ENCODE measurements around the gene SLC22A4. TPM values are rescaled to one million over a fixed set of nuclear protein-coding genes. Genes with fewer than 3 reads are reported as not detected.
A peak's percentile ranks its signal among the peaks of the same experiment; 100 is the strongest.

SLC22A4 gene
- polyA plus RNA-seq, 2 of the 4 experiments (the other 2 are of a cell fraction), result 3.2 to 4.6 TPM

DNA sequence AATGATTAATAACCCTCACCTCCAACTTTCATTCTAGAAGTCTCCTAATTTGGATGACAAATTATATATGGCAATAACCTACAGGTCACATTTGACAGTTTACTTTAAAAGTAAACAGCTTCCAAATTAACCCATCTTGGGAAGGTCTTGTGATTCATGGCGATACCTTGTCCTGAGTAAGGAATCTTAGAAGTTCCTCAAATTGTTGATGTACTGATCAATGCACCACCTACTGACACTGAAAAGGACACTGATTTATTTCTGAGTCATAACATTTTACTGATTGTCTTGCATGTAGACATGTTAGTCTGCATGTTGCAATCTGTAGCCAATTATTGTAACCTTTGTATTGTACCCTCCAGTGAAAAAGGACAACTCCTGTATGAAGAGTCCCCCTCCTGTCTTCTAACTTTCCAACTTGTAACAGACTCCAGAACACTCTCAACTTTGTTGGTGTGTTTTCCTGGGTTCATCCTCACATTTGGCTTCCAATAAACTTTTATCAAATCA lies 59.3 kb downstream of the SLC22A4 start (continued):
- no peak for TF ChIP-seq TFCP2L1 (CRISPR knock-in tag; IDR thresholded peaks at IDR 0.05)
- no peak for TF ChIP-seq SMC3 (IDR thresholded peaks at IDR 0.05)
- TF ChIP-seq CHD2 (IDR thresholded peaks at IDR 0.05; ENCODE audit: low read length, partially characterized antibody), result no peak
- no peak for TF ChIP-seq BHLHE40 (IDR thresholded peaks at IDR 0.05; ENCODE audit: low read depth, low read length)
- TF ChIP-seq, protein P1, sequence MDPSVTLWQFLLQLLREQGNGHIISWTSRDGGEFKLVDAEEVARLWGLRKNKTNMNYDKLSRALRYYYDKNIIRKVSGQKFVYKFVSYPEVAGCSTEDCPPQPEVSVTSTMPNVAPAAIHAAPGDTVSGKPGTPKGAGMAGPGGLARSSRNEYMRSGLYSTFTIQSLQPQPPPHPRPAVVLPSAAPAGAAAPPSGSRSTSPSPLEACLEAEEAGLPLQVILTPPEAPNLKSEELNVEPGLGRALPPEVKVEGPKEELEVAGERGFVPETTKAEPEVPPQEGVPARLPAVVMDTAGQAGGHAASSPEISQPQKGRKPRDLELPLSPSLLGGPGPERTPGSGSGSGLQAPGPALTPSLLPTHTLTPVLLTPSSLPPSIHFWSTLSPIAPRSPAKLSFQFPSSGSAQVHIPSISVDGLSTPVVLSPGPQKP (IDR thresholded peaks at IDR 0.05; ENCODE audit: low read depth, low read length), result no peak

DNA sequence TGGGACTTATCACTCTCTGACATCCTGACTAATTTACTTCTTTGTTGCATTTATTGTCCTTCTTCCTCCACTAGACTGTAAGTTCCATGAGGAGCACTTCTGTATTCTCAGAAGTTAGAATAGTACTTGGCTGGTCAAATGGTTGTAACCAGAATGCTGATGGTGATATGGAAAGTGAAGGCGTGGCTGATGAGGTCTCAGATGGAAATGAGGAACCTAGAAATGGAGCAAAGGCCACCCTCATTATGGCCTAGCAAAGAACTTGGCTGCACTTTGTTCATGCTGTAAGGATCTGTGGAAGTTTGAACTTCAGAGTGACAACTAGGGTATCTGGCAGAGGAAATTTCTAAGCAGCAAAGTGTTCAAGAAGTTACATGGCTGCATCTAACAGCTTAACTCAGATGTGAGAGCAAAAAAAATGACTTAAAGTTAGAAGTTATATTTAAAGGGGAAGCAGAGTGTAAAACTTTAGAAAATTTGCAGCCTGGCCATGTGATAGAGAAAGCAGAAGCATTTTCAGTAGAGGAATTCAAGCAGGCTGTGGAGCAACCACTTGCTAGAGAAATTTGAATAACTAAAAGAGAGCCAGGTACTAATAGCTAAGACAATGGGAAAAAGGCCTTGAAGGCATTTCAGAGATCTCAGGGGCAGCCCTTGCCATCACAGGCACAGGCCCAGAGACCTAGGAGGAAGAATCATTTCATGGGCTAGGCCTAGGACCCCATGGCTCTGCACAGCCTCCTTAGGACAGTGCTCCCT lies 60.4 kb downstream of the SLC22A4 start:
- ATAC-seq (no peak; a peak in 1 of 6 replicates), FAIRE-seq (no peak)

DNA sequence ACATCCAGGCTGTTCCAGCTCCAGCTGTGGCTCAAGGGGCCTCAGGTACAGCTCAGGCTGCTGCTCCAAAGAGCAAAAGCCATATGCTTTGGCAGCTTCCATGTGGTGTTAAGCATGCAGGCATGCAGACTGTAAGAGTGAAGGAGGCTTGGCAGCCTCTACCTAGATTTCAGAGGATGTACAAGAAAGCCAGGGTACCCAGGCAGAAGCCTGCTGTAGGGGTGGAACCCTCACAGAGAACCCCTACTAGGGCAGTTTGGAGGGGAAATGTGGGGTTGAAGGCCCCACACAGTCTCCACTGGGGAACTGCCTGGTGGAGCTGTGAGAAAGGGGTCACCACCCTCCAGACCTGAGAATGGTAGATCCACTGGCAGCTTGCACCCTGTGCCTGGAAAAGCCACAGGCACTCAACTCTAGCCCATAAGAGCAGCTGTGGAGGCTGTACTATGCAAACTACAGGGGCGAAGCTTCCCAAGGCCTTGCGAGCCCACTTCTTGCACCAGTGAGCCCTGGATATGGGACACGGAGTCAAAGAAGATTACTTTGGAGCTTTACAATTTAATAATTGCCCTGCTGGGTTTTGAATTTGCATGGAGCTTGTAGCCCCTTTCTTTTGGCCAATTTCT lies 61.1 kb downstream of the SLC22A4 start:
- WGBS (ENCODE audit: missing lambda C conversion rate), result 100% methylated on average over 3 of the region's 3 CpGs
- CTCF ChIA-PET, result interaction anchor here (0.7 to 1.5 kb wide), 3 partner anchors 14 to 74 kb away, joined by 3 to 4 read pairs (median 3); partner anchors contain the start of gene SLC22A5
- Histone ChIP-seq H3K4me3 (no peak overlapping the region), H3K27ac (peak overlapping the region in 1 of 2 experiments; percentile 8; a peak in 1 of 6 replicates), H3K9me3 (no peaks in the 10 kb centered on the region), H3K4me2 (no peak overlapping the region), H3K4me1 (peaks cover 16% of the 10 kb centered on the region; the same call in 2 of the 3 replicates)
- no peak for FAIRE-seq
- no peak for ATAC-seq
- POLR2A ChIA-PET, result interaction anchor here (1.9 kb wide), 1 partner anchor 14 kb away, joined by 6 read pairs; the partner anchor contains the start of gene SLC22A5
- no peak for DNase-seq (ENCODE audit: low read depth in 1 of 2, low spot score in 1 of 2)
- TF ChIP-seq EP300 (IDR thresholded peaks at IDR 0.05) (no peak), BHLHE40 (IDR thresholded peaks at IDR 0.05; ENCODE audit: low read depth, low read length) (no peak), SREBF2 (IDR thresholded peaks at IDR 0.05) (no peak), HOXB5 (CRISPR knock-in tag; IDR thresholded peaks at IDR 0.05) (no peak), ZC3H11A (IDR thresholded peaks at IDR 0.05) (no peak), CEBPB (IDR thresholded peaks at IDR 0.05) (no peak), POLR2AphosphoS2 (conservative IDR thresholded peaks at IDR 0.05; ENCODE audit: low read length) (no peak), MAZ (IDR thresholded peaks at IDR 0.05; ENCODE audit: borderline replicate concordance, low read depth, low read length) (no peak), TP53 (CRISPR knock-in tag; IDR thresholded peaks at IDR 0.05) (no peak), KDM1A (IDR thresholded peaks at IDR 0.05; ENCODE audit: low read depth) (no peak), ZNF302 (CRISPR knock-in tag; IDR thresholded peaks at IDR 0.05) (no peak), SMC3 (IDR thresholded peaks at IDR 0.05) (no peak)
- TF ChIP-seq, protein P2, sequence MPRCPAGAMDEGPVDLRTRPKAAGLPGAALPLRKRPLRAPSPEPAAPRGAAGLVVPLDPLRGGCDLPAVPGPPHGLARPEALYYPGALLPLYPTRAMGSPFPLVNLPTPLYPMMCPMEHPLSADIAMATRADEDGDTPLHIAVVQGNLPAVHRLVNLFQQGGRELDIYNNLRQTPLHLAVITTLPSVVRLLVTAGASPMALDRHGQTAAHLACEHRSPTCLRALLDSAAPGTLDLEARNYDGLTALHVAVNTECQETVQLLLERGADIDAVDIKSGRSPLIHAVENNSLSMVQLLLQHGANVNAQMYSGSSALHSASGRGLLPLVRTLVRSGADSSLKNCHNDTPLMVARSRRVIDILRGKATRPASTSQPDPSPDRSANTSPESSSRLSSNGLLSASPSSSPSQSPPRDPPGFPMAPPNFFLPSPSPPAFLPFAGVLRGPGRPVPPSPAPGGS (IDR thresholded peaks at IDR 0.05), result no peak

More for the DNA sequence above, 60.4 kb downstream of the SLC22A4 start:
- Histone ChIP-seq H3K4me3 (no peak overlapping the region), H3K27ac (peak overlapping the region in 1 of 2 experiments; percentile 8; a peak in 1 of 6 replicates), H3K9me3 (no peaks in the 10 kb centered on the region), H3K4me1 (peaks cover 16% of the 10 kb centered on the region; the same call in 2 of the 3 replicates), H3K4me2 (no peak overlapping the region)
- POLR2A ChIA-PET, result interaction anchor here (1.9 kb wide), 1 partner anchor 15 kb away, joined by 6 read pairs; the partner anchor contains the start of gene SLC22A5
- DNase-seq (ENCODE audit: low read depth in 1 of 2, low spot score in 1 of 2), result no peak
- WGBS (ENCODE audit: missing lambda C conversion rate), result 85% methylated on average over 1 of the region's 1 CpG
- CTCF ChIA-PET, result interaction anchor here (0.7 to 1.5 kb wide), 3 partner anchors 15 to 82 kb away, joined by 3 to 4 read pairs (median 3); partner anchors contain the start of gene SLC22A5
- TF ChIP-seq CBX2 (IDR thresholded peaks at IDR 0.05; ENCODE audit: borderline replicate concordance, low read depth) (no peak), SMC3 (IDR thresholded peaks at IDR 0.05) (no peak), NFE2L2 (conservative IDR thresholded peaks at IDR 0.05; ENCODE audit: low read length) (no peak), POLR2A (IDR thresholded peaks at IDR 0.05; ENCODE audit: low read length) (no peak), MAZ (IDR thresholded peaks at IDR 0.05; ENCODE audit: borderline replicate concordance, low read depth, low read length) (no peak), HEYL (CRISPR knock-in tag; IDR thresholded peaks at IDR 0.05) (no peak), RCOR1 (IDR thresholded peaks at IDR 0.05; ENCODE audit: low read depth, low read length) (no peak), EHF (CRISPR knock-in tag; IDR thresholded peaks at IDR 0.05) (no peak), CBX8 (IDR thresholded peaks at IDR 0.05) (no peak)
- TF ChIP-seq, protein P3, sequence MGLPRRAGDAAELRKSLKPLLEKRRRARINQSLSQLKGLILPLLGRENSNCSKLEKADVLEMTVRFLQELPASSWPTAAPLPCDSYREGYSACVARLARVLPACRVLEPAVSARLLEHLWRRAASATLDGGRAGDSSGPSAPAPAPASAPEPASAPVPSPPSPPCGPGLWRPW (IDR thresholded peaks at IDR 0.05), result no peak
- TF ChIP-seq, protein P4, sequence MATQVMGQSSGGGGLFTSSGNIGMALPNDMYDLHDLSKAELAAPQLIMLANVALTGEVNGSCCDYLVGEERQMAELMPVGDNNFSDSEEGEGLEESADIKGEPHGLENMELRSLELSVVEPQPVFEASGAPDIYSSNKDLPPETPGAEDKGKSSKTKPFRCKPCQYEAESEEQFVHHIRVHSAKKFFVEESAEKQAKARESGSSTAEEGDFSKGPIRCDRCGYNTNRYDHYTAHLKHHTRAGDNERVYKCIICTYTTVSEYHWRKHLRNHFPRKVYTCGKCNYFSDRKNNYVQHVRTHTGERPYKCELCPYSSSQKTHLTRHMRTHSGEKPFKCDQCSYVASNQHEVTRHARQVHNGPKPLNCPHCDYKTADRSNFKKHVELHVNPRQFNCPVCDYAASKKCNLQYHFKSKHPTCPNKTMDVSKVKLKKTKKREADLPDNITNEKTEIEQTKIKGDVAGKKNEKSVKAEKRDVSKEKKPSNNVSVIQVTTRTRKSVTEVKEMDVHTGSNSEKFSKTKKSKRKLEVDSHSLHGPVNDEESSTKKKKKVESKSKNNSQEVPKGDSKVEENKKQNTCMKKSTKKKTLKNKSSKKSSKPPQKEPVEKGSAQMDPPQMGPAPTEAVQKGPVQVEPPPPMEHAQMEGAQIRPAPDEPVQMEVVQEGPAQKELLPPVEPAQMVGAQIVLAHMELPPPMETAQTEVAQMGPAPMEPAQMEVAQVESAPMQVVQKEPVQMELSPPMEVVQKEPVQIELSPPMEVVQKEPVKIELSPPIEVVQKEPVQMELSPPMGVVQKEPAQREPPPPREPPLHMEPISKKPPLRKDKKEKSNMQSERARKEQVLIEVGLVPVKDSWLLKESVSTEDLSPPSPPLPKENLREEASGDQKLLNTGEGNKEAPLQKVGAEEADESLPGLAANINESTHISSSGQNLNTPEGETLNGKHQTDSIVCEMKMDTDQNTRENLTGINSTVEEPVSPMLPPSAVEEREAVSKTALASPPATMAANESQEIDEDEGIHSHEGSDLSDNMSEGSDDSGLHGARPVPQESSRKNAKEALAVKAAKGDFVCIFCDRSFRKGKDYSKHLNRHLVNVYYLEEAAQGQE (IDR thresholded peaks at IDR 0.05), result no peak

Measured in A549 (cell line).